SK-N-SH (cell line): Measurements from ENCODE around the gene COL25A1. TPM values are rescaled to one million over a fixed set of nuclear protein-coding genes. Genes with fewer than 3 reads are reported as not detected.

Source experiments
- CTCF ChIA-PET: fragments of 300-600, 350-600 bp; formaldehyde crosslinking; extraction: SDS; loops from one replicate; lab custom pipeline; 2021; lab: Yijun Ruan, JAX
- POLR2A ChIA-PET: fragments of 350-600 bp; sonication (Branson Sonifier 250); formaldehyde crosslinking; extraction: SDS; loops from one replicate; lab custom pipeline; 2020; ENCODE audit warnings: antibody characterized with exemption, inconsistent platforms; lab: Yijun Ruan, JAX
- DNase-seq: peaks from one replicate; pipeline ENCODE4 v3.0.0; 2012
- H2AFZ ChIP-seq: fragments of 200-600 bp; sonication (generic); 2 replicates; pipeline ENCODE4 v1.8.1; 2016; ENCODE audit warnings: antibody characterized with exemption, mild to moderate bottlenecking, low read depth
- H3F3A ChIP-seq: fragments of 200-600 bp; sonication (generic); replicated peaks from 2 replicates; pipeline ENCODE3; 2016; ENCODE audit warnings: antibody characterized with exemption, mild to moderate bottlenecking; ENCODE audit not compliant: insufficient read depth
- H3K27ac ChIP-seq, 2 experiments: fragments of 200-500 bp in 1 of 2; fragments of 200-600 bp in 1 of 2; sonication (Bioruptor generic) in 1 of 2; sonication (generic), shearing (Covaris generic) in 1 of 2; 2 replicates each; pipeline versions ENCODE4 v1.5.1 to v1.6.1; 2014 to 2016; ENCODE audit warnings: low read depth in 2 of 2, inconsistent platforms in 1 of 2, low read length in 1 of 2, mild to moderate bottlenecking in 1 of 2, mixed read lengths in 1 of 2
- H3K27me3 ChIP-seq: fragments of 200-600 bp; sonication (generic), shearing (Covaris generic); 2 replicates; pipeline ENCODE4 v1.6.1; 2016; ENCODE audit warnings: mixed run types; ENCODE audit not compliant: insufficient read depth
- H3K36me3 ChIP-seq, 2 experiments: fragments of 200-500 bp in 1 of 2; fragments of 200-600 bp in 1 of 2; sonication (Bioruptor generic) in 1 of 2; sonication (generic) in 1 of 2; replicated peaks in 1 of 2; 2 replicates each; pipeline versions ENCODE3 to v1.5.1; 2014 to 2016; ENCODE audit warnings: low read length in 1 of 2, mild to moderate bottlenecking in 1 of 2; ENCODE audit not compliant: insufficient read depth in 2 of 2, control insufficient read depth in 1 of 2
- H3K4me1 ChIP-seq, 2 experiments: fragments of 200-500 bp in 1 of 2; fragments of 200-600 bp in 1 of 2; sonication (Bioruptor generic) in 1 of 2; sonication (generic), shearing (Covaris generic) in 1 of 2; 2 replicates each; pipeline versions ENCODE4 v1.5.1 to v1.6.1; 2014 to 2016; ENCODE audit warnings: low read depth in 1 of 2, low read length in 1 of 2, mixed run types in 1 of 2; ENCODE audit not compliant: insufficient read depth in 2 of 2, control insufficient read depth in 1 of 2
- H3K4me2 ChIP-seq: fragments of 200-600 bp; sonication (generic), shearing (Covaris generic); 2 replicates; pipeline ENCODE4 v1.6.1; 2017; ENCODE audit warnings: mixed run types
- H3K4me3 ChIP-seq, 2 experiments: fragments of 200-500 bp in 1 of 2; fragments of 200-600 bp in 1 of 2; sonication (Bioruptor generic) in 1 of 2; sonication (generic), shearing (Covaris generic) in 1 of 2; 2 replicates each; pipeline versions ENCODE4 v1.5.1 to v1.8.1; 2014 to 2016; ENCODE audit warnings: low read depth in 2 of 2, inconsistent platforms in 1 of 2, low read length in 1 of 2, mild to moderate bottlenecking in 1 of 2, mixed read lengths in 1 of 2, moderate library complexity in 1 of 2
- H3K79me2 ChIP-seq: fragments of 200-600 bp; sonication (generic); 2 replicates; pipeline ENCODE4 v1.8.1; 2017; ENCODE audit warnings: mild to moderate bottlenecking; ENCODE audit not compliant: insufficient read depth
- H3K9ac ChIP-seq: fragments of 200-600 bp; sonication (generic); 2 replicates; pipeline ENCODE4 v1.6.1; 2017; ENCODE audit warnings: mixed run types
- H3K9me2 ChIP-seq: fragments of 200-600 bp; sonication (generic); 2 replicates; pipeline ENCODE4 v1.6.1; 2017; ENCODE audit warnings: mixed run types
- H3K9me3 ChIP-seq: fragments of 200-600 bp; sonication (generic); 2 replicates; pipeline ENCODE4 v1.6.1; 2017; ENCODE audit warnings: mixed run types, mild to moderate bottlenecking, moderate library complexity
- H4K20me1 ChIP-seq: fragments of 200-600 bp; sonication (generic); 2 replicates; pipeline ENCODE4 v1.6.1; 2017; ENCODE audit warnings: mild to moderate bottlenecking, mixed run types; ENCODE audit not compliant: insufficient read depth
- CHD2 ChIP-seq: fragments of 150-350 bp; IDR thresholded peaks from 2 replicates; pipeline ENCODE4 v1.6.1; 2018; ENCODE audit warnings: low read length; ENCODE audit not compliant: partially characterized antibody
- ELF1 ChIP-seq: IDR thresholded peaks from 2 replicates; pipeline ENCODE4 v1.4.0; 2012
- EP300 ChIP-seq, 2 experiments: IDR thresholded peaks; 2 replicates each; pipeline versions ENCODE4 v1.4.0 to v1.6.1; 2012; ENCODE audit warnings: borderline replicate concordance in 1 of 2, low read depth in 1 of 2, low read length in 1 of 2
- EZH2phosphoT487 ChIP-seq: fragments of 200-600 bp; sonication (generic); IDR thresholded peaks from 2 replicates; pipeline ENCODE4 v1.6.1; 2017; ENCODE audit warnings: low read depth, mixed run types, mild to moderate bottlenecking, antibody characterized with exemption, moderate library complexity, borderline replicate concordance
- FOXJ3 ChIP-seq: sonication (generic); formaldehyde crosslinking; IDR thresholded peaks from 2 replicates; pipeline ENCODE4 v1.5.1; 2020; ENCODE audit warnings: mild to moderate bottlenecking, missing genetic modification reagents
- GABPA ChIP-seq: IDR thresholded peaks from 2 replicates; pipeline ENCODE4 v1.4.0; 2012; ENCODE audit warnings: low read depth, mild to moderate bottlenecking
- JUND ChIP-seq: IDR thresholded peaks from 2 replicates; pipeline ENCODE4 v1.4.0; 2012
- MXI1 ChIP-seq: IDR thresholded peaks from 2 replicates; pipeline ENCODE4 v1.6.1; 2012; ENCODE audit warnings: mild to moderate bottlenecking, low read depth, low read length, improper control_type of control experiment
- NRF1 ChIP-seq: IDR thresholded peaks from 2 replicates; pipeline ENCODE4 v1.6.1; 2012; ENCODE audit warnings: low read depth, mild to moderate bottlenecking, low read length
- POLR2AphosphoS5 ChIP-seq: IDR thresholded peaks from 2 replicates; pipeline ENCODE4 v1.6.1; 2012; ENCODE audit warnings: low read depth, low read length
- RAD21 ChIP-seq: IDR thresholded peaks from 2 replicates; pipeline ENCODE4 v1.6.1; 2012; ENCODE audit warnings: mild to moderate bottlenecking, low read length
- RCOR1 ChIP-seq: fragments of 150-350 bp; IDR thresholded peaks from 2 replicates; pipeline ENCODE4 v1.6.1; 2017; ENCODE audit warnings: antibody characterized with exemption, low read length
- RFX5 ChIP-seq: IDR thresholded peaks from 2 replicates; pipeline ENCODE4 v1.6.1; 2012; ENCODE audit warnings: mild to moderate bottlenecking, improper control_type of control experiment, low read length
- RXRA ChIP-seq: IDR thresholded peaks from 2 replicates; pipeline ENCODE4 v1.4.0; 2012; ENCODE audit warnings: low read depth, mild to moderate bottlenecking, borderline replicate concordance
- TAF1 ChIP-seq: IDR thresholded peaks from 2 replicates; pipeline ENCODE4 v1.6.1; 2012; ENCODE audit warnings: low read depth, mild to moderate bottlenecking, low read length, moderate library complexity, borderline replicate concordance
- TEAD4 ChIP-seq: IDR thresholded peaks from 2 replicates; pipeline ENCODE4 v1.4.0; 2012; ENCODE audit warnings: mild to moderate bottlenecking, borderline replicate concordance; ENCODE audit not compliant: insufficient read depth
- YY1 ChIP-seq: IDR thresholded peaks from 2 replicates; pipeline ENCODE4 v1.4.0; 2012; ENCODE audit warnings: low read depth, mild to moderate bottlenecking
- WGBS: methylation state at CpG from one replicate; pipeline ENCODE4 v1.1.6; 2017; ENCODE audit warnings: low lambda C conversion rate; 5-methylcytosine and 5-hydroxymethylcytosine counted together
- polyA plus RNA-seq, 3 experiments: library from polyadenylated mRNA; depleted of rRNA; stranded (reverse); fragments of >200 nt; gene quantifications; 2 replicates each; pipeline ENCODE4 v1.2.3, GENCODE V29; 2012
- TF ChIP-seq, protein P1 (sequence below): IDR thresholded peaks from 2 replicates; pipeline ENCODE4 v1.4.0; 2012; ENCODE audit warnings: low read depth
- TF ChIP-seq, protein P2 (sequence below): IDR thresholded peaks from 2 replicates; pipeline ENCODE4 v1.4.0; 2012; ENCODE audit warnings: low read depth, borderline replicate concordance
- TF ChIP-seq, protein P3 (sequence below): IDR thresholded peaks from 2 replicates; pipeline ENCODE4 v1.4.0; 2012; ENCODE audit warnings: low read depth, borderline replicate concordance

Gene COL25A1
- polyA plus RNA-seq, 1 of the 3 experiments (the other 2 are of a cell fraction): not detected

DNA sequence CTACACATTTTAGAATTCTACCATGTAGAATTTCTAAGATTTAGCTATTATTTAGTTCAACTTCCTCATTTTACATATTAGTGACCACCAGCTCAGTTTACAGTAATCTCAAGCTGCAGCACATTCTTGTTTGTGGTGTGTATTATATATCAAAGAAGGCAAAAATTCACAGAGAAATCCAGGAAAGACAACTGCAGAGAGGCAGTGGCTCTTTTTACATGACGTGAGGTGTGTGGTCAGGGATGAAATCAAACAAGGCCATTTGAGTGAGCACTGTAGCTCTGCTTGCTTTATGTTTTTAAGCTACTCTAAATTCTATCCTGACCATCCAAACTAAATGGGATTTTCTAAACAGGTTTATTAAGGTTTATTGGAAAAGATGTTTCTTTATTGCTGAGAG is 71.1 kb downstream of the COL25A1 start:
- no peak for DNase-seq
- no peaks in the 10 kb centered on the region for H3K36me3 ChIP-seq
- 22% methylated on average over 1 of the region's 1 CpG for WGBS
- H3K9me3 ChIP-seq: no peaks in the 10 kb centered on the region
- H3K4me3 ChIP-seq: no peak overlapping the region
- no peaks in the 10 kb centered on the region for H3K4me1 ChIP-seq
- H3K9ac ChIP-seq: no peak overlapping the region
- POLR2A ChIA-PET: no interaction called here
- H3K27me3 ChIP-seq: no peaks in the 10 kb centered on the region
- no peaks in the 10 kb centered on the region for H3K79me2 ChIP-seq
- no peak overlapping the region for H2AFZ ChIP-seq
- H3F3A ChIP-seq: no peaks in the 10 kb centered on the region
- H3K4me2 ChIP-seq: no peak overlapping the region
- H4K20me1 ChIP-seq: no peaks in the 10 kb centered on the region
- no peaks in the 10 kb centered on the region for H3K9me2 ChIP-seq
- CTCF ChIA-PET: no interaction called here
- H3K27ac ChIP-seq: no peak overlapping the region
- TF ChIP-seq TAF1 (no peak), TEAD4 (no peak), MXI1 (no peak), RXRA (no peak), ELF1 (no peak), NRF1 (no peak), JUND (no peak), GABPA (no peak), RCOR1 (no peak), RAD21 (no peak), CHD2 (no peak), POLR2AphosphoS5 (no peak)
- TF ChIP-seq, protein P1, sequence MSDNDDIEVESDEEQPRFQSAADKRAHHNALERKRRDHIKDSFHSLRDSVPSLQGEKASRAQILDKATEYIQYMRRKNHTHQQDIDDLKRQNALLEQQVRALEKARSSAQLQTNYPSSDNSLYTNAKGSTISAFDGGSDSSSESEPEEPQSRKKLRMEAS: no peak
- TF ChIP-seq, all 33 proteins: peak for 0

DNA sequence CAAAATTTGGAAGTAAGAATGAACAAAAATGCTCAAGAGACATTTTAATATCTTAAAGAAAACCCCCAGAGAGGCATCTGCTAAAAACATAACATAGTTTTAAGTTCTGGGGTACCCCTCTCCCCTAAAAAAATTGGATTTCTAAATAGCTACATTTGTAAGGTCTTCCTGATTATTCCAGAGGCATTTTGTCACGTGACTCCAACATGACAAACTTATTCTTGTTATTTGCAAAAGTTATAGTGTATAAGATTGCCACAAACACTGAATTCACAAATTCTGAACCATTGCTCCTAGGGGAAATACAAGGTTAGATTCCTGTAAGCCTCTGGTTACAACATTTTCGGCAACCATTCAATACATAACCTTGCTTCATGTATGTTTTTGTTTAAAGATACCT is 73.4 kb downstream of the COL25A1 start:
- Histone ChIP-seq H3F3A (no peaks in the 10 kb centered on the region), H3K9me2 (no peaks in the 10 kb centered on the region), H3K9me3 (no peaks in the 10 kb centered on the region), H2AFZ (no peak overlapping the region), H3K4me3 (no peak overlapping the region), H3K4me1 (no peaks in the 10 kb centered on the region), H3K27ac (no peak overlapping the region), H3K9ac (no peak overlapping the region), H3K79me2 (no peaks in the 10 kb centered on the region), H3K4me2 (no peak overlapping the region), H3K27me3 (no peaks in the 10 kb centered on the region; the same call in 1 of the 2 replicates), H3K36me3 (no peaks in the 10 kb centered on the region), H4K20me1 (no peaks in the 10 kb centered on the region)
- CTCF ChIA-PET: no interaction called here
- TF ChIP-seq, protein P2, sequence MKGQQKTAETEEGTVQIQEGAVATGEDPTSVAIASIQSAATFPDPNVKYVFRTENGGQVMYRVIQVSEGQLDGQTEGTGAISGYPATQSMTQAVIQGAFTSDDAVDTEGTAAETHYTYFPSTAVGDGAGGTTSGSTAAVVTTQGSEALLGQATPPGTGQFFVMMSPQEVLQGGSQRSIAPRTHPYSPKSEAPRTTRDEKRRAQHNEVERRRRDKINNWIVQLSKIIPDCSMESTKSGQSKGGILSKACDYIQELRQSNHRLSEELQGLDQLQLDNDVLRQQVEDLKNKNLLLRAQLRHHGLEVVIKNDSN: no peak
- TF ChIP-seq ELF1 (no peak), EP300 (IDR thresholded peaks at IDR 0.05; ENCODE audit: borderline replicate concordance in 1 of 2, low read depth in 1 of 2, low read length in 1 of 2) (no peak), RFX5 (no peak), FOXJ3 (CRISPR knock-in tag) (no peak), YY1 (no peak), EZH2phosphoT487 (no peak), MXI1 (no peak)
- TF ChIP-seq, protein P3, sequence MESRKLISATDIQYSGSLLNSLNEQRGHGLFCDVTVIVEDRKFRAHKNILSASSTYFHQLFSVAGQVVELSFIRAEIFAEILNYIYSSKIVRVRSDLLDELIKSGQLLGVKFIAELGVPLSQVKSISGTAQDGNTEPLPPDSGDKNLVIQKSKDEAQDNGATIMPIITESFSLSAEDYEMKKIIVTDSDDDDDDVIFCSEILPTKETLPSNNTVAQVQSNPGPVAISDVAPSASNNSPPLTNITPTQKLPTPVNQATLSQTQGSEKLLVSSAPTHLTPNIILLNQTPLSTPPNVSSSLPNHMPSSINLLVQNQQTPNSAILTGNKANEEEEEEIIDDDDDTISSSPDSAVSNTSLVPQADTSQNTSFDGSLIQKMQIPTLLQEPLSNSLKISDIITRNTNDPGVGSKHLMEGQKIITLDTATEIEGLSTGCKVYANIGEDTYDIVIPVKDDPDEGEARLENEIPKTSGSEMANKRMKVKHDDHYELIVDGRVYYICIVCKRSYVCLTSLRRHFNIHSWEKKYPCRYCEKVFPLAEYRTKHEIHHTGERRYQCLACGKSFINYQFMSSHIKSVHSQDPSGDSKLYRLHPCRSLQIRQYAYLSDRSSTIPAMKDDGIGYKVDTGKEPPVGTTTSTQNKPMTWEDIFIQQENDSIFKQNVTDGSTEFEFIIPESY: no peak
- 0% methylated on average over 2 of the region's 2 CpGs for WGBS
- DNase-seq: no peak
- POLR2A ChIA-PET: no interaction called here
